ENCODE measurements around the gene PYGL.
"Not testable (repeated sequence)": the region's sequence is repeated elsewhere in the genome, so short reads cannot be mapped to it uniquely, and the experiment has no call there.

The PYGL gene

GRCh38 chr14:50954811-50955372 lies 10.6 kb upstream of the PYGL start:
- peak; percentile 52 for DNase-seq

GRCh38 chr14:50953502-50953901 lies 9.2 kb upstream of the PYGL start:
- DNase-seq: no peak

DNA sequence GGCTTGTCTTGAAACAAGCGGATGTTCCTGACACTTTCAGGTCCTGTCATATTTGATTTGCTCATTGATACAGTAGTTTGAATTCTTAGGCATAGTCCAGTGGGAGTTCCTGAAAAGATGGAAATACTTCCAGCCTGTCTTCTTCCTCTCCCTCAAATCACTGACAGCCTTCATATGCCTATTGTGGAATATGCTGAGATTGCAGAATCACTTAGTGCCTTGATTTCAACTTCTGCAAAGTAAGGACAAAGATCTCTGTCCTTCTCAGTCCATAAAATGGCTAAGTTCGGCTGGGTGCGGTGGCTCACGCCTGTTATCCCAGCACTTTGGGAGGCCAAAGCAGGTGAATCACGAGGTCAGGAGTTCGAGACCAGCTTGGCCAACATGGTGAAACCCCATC lies 6.7 kb upstream of the PYGL start:
- no peak for DNase-seq

DNA sequence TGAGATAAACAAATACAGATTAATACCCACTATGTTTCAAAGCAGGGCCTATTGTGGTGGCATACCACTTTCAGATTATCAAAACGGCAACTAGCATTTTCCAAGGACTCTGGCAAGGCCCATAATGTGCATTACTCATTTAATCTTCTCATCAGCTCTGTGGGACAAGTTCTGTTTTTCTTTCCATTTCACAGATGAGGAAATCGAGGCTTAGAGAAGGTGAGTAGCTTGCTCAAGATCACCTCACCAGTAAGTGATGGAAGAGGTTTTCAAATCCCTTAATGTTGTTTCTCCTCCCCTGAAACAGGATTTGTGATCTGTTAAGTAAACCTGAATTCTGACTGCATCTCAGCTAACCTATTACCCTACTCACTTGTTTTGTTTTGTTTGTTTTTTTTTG lies 3.9 kb upstream of the PYGL start:
- no peak for DNase-seq

- no peak for DNase-seq
These were observed 3.2 kb upstream of the PYGL start for GRCh38 chr14:50947446-50947845.

GRCh38 chr14:50946234-50946935 lies 2.1 kb upstream of the PYGL start:
- no peak for DNase-seq

DNA sequence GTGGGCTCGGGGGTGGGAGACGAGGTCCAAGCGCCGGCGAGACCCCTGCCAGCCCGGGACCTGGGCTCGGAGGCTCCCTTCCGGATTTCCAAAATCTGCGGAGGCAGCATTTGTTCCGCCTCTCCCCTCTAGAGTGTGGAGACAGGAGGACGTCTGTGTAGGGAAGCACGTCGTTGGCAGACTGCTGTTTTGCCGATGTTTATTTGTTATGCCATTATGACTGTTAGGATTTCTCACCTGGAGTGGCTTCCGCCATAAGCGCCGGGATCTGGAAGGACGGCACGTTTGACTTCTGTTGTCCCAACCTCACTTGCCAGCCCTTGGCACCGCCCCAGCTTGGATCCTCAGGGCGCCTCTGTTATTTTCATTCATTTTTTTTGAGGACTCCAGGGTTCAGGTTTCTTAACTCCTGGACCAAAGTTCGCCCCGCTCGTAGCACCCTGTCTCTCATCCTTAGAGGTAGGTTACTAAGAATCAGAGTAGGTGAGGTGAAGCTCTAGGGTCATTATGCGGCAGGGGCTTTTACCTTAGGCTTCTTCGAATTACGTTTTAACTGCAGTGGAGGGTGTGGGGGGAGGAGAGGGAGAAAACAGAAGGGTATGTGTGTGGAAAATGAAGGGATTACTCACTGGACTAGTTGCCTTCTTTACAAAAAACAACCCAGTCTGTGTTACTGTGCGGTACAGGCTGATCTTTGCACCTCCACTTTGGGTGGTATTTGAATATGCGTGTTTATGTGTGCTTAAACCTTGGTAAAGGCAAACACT lies 547 bp upstream of the PYGL start:
- DNase-seq: no peak

- DNase-seq: peak; percentile 81
These were observed 881 bp downstream of the PYGL start for GRCh38 chr14:50943261-50943942.

DNA sequence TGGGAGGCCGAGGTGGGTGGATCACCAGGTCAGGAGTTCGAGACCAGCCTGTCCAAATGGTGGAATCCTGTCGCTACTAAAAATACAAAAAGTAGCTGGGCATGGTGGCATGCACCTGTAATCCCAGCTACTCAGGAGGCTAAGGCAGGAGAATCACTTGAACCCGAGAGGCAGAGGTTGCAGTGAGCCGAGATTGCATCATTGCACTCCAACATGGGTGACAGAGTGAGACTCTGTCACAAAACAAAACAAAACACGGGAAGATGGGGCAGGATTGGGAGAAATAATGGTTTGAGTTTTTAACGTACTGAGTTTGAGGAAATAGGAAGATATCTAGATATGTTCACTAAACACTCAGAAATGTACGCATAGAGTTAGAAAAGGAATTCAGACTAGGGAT lies 2.6 kb downstream of the PYGL start:
- not testable (repeated sequence) for DNase-seq

DNA sequence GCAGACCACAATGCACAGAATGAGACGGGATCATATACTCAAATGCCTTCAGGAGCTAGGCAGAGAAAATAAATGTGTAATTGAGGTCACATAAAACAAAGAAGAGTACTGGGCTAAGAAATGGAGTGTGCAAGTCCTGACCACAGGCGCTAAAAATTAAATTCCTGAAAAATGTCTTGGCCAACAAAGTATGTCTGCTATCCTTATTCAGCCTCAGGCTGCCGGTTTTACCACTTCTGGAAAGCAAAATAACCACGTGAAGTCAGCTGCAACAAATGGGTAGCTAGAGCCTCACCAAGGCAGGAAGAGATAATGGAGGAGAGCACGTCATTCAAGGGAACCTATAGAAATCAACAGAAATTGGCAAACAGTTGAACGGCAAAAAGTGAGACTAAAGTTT lies 3.1 kb downstream of the PYGL start:
- peak; percentile 66 for DNase-seq

- DNase-seq: no peak
These were observed 6.5 kb downstream of the PYGL start for GRCh38 chr14:50937800-50938199.

DNA sequence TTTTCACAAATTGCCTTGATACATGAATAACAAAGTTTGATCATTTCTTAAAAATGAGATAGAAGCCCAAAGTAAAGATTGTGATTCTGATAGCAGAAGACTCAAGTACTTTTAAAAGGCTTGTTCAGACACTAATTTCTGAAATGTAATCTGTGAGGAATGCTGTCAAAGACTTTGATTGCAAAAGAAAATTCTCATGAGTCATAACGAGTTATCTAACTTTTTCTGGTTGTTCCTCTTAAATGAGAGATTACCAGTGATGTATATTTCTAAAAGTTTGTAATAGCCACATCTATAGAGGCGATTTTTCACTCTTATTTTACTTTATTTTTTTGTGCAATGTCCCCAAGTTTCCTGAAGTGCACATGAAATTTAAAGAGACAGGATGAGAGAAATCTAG lies 7.0 kb downstream of the PYGL start:
- DNase-seq: peak; percentile 74

DNA sequence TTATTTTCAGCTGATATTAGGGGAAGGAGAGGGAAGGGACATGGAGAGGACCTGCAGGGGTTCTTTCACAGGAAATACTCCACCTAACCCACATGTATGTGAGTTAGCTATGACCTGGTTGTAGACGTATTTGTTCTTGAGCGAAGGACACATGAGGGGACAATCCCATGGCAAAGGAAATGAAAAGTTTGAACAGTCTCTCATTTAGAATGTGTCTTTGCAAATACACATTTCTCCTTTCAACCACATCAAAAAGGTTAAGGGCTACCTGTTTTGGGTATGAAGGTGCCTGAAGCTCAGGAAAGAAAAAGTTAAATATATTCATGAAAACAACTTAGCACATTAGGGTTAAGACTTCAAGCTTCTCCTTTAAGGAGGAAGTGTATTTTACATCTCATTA lies 7.4 kb downstream of the PYGL start:
- no peak for DNase-seq

DNA sequence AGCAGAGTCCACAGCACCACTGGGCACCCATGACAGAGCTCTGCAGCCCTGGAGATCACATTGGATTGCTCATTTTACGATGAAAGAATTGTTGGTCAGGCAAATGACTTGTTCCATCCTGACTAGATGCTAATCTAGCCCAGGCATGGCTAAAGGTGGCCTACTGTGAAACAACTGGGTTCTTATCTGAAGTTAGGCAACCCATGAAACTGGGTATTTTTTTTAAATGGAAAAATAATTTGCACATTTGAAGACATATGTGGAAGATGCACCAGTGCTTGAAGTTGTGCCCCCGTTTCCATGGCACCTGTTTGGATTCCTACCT lies 8.3 kb downstream of the PYGL start:
- no peak for DNase-seq

DNA sequence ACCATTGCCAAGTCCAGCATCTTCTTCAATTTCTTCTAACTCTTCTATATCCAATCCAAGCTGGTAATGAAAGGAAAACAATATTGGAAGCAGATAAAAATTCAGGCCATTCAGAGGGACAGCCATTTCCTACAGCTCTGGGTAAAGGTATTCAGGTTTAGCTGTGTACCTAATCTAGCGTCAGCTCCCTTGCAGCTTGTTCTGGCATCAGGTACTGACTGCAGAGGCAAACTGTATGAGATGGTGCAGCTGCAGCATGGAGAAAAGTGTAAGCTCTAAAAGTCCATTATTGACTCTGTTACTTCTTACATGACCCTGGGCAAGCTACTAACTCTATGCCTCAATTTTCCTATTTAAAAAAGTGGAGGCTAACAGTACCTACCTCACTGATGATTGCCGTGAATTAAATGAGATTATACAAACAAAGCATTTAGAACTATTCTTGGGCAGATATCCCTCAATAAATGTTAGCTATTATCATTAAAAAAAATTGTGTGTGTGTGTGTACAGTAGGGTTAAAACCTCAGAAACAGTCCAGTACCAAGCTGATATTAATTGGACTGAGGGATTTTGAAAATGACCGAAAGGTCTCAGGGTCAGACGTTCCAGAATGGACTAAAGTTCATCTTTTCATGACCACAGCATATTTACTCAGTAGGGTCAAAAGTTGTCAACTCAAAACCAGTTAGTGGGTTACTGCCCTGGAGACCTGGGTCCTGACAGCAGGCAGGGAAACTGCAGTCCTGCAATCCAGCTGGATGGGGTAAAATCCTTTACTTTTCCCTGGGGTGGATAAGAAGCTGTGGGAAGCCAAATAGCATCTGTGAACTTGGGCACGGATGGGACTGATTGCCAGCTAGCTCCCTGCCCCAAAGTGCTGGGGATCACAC lies 8.9 kb downstream of the PYGL start:
- no peak for DNase-seq

- no peak for DNase-seq
These were observed 11.4 kb downstream of the PYGL start for GRCh38 chr14:50932592-50933495.

DNA sequence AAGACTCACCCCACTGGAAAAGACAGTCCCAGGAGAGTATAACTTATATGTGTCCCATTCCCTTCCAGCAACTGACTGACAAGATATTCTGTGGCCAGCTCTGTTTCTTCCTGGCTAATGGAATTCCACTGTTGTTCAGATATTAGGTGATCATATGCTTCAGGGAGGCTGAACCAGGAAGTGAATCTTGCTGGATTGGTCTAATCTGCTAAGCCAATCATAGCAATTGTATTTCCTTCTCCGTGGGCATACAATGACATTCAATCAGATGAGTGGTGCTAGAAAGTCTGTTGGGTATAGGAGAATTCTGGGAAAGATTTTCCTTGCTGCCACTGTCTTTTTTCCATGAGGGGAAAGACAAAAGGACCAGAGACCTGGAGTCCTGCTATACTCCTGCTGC lies 12.1 kb downstream of the PYGL start:
- no peak for DNase-seq

DNA sequence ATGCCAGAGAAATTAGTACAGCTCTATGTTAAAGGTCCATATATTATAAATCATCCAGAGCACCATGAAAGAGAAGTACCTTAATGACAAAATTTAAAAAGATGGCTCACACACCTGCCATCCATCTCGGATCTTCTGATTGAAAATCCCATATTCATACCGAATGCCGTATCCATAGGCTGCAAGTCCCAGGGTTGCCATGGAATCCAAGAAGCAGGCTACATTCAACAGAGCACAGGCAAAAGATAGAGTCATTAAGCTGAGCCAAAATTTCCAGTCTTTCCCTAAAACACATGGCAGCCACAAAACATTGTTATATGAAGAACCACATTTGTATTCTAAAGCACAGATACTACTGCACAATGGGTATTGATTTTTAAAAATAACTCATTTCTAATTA lies 12.7 kb downstream of the PYGL start:
- no peak for DNase-seq

- DNase-seq: no peak
These were observed 14.8 kb downstream of the PYGL start for GRCh38 chr14:50929506-50929905.

GRCh38 chr14:50928002-50928635 lies 16.2 kb downstream of the PYGL start:
- DNase-seq: peak; percentile 85

GRCh38 chr14:50926851-50927386 lies 17.4 kb downstream of the PYGL start:
- DNase-seq: no peak
